Uterus (tissue), 4 donors: ENCODE results near the gene GLS. TPM values are rescaled to one million over a fixed set of nuclear protein-coding genes. Genes with fewer than 3 reads are reported as not detected.

ENCODE experiments used
- DNase-seq, 2 donors: peaks; one replicate each; pipeline ENCODE4 v3.0.0-alpha.2; 2019 to 2020
- H3K27ac ChIP-seq, 2 donors: fragments of 200-600 bp; sonication (generic); 1 replicate in 1 of 2; 2 replicates in 1 of 2; pipeline ENCODE4 v1.5.1; 2016 to 2018
- H3K27me3 ChIP-seq, 2 donors: fragments of 200-600 bp; sonication (generic); one replicate each; pipeline ENCODE4 v1.5.1; 2018 to 2019; ENCODE audit warnings: control low read depth in 1 of 2
- H3K36me3 ChIP-seq, 2 donors: fragments of 200-600 bp; sonication (generic); one replicate each; pipeline ENCODE4 v1.5.1; 2019; ENCODE audit warnings: control low read depth in 1 of 2
- H3K4me1 ChIP-seq, 2 donors: fragments of 200-600 bp; sonication (generic); one replicate each; pipeline ENCODE4 v1.5.1; 2018 to 2019; ENCODE audit warnings: control low read depth in 1 of 2
- H3K4me3 ChIP-seq, 2 donors: fragments of 200-600 bp; sonication (generic); 1 replicate in 1 of 2; 2 replicates in 1 of 2; pipeline ENCODE4 v1.5.1; 2018 to 2019; ENCODE audit warnings: mild to moderate bottlenecking in 1 of 2
- H3K9me3 ChIP-seq, 2 donors: fragments of 200-600 bp; sonication (generic); one replicate each; pipeline ENCODE4 v1.5.1; 2019; ENCODE audit warnings: control low read depth in 1 of 2
- CTCF ChIP-seq, 4 experiments: fragments of 200-600 bp in 2 of 4; fragments of 450-650 bp in 2 of 4; sonication (generic) in 2 of 4; IDR thresholded peaks; one replicate each; pipeline ENCODE4 v1.5.1; 2016 to 2019; ENCODE audit warnings: antibody characterized with exemption in 4 of 4, mild to moderate bottlenecking in 2 of 4, moderate library complexity in 1 of 4
- POLR2A ChIP-seq, 2 donors: fragments of 450-650 bp; IDR thresholded peaks; one replicate each; pipeline ENCODE4 v1.6.1; 2016; ENCODE audit warnings: antibody characterized with exemption in 2 of 2, mild to moderate bottlenecking in 1 of 2, moderate library complexity in 1 of 2
- intact Hi-C: fragments of 100-400 bp; cut with DNase I; formaldehyde crosslinking; loops from one replicate; pipeline ENCODE4 v1.15.1; 2023; ENCODE audit warnings: low total_unique reads
- total RNA-seq, 4 donors: library from RNA; depleted of rRNA in 3 of 4; stranded (reverse); fragments of >200 nt in 3 of 4; gene quantifications; one replicate each; pipeline versions ENCODE4 v1.1.0 to v1.2.4, GENCODE V29; 2014 to 2023
- donor health status: DM: yes; HTN: yes; CAD: no.

The GLS gene
- total RNA-seq, 4 donors from 2014 or later, result 89.7 to 202 (median 156) TPM

- peak in 3 of 4 experiments; percentile 19 to 43 (median 33) for TF ChIP-seq CTCF (IDR thresholded peaks at IDR 0.05)
- no peak for TF ChIP-seq POLR2A (IDR thresholded peaks at IDR 0.05)
- no peak overlapping the region for H3K27ac ChIP-seq
- no peak overlapping the region for H3K4me3 ChIP-seq
- no peaks in the 10 kb centered on the region for H3K9me3 ChIP-seq
- intact Hi-C loops, result no loop called here
- H3K4me1 ChIP-seq, result no peaks in the 10 kb centered on the region
- no peaks in the 10 kb centered on the region for H3K36me3 ChIP-seq
- no peak for DNase-seq
- H3K27me3 ChIP-seq, result no peaks in the 10 kb centered on the region
Measured at GRCh38 chr2:190996338-190996946, 115.8 kb downstream of the GLS start.

- Histone ChIP-seq H3K9me3 (no peaks in the 10 kb centered on the region), H3K27me3 (no peaks in the 10 kb centered on the region), H3K36me3 (no peaks in the 10 kb centered on the region), H3K27ac (no peak overlapping the region), H3K4me3 (no peak overlapping the region), H3K4me1 (no peaks in the 10 kb centered on the region)
- no peak for DNase-seq
- intact Hi-C loops, result no loop called here
- TF ChIP-seq POLR2A (IDR thresholded peaks at IDR 0.05) (no peak), CTCF (IDR thresholded peaks at IDR 0.05) (no peak)
Measured at GRCh38 chr2:190996947-190997346, 116.3 kb downstream of the GLS start.

GRCh38 chr2:190997526-190998113 is 117.0 kb downstream of the GLS start:
- Histone ChIP-seq H3K4me1 (no peaks in the 10 kb centered on the region), H3K27ac (no peak overlapping the region), H3K36me3 (no peaks in the 10 kb centered on the region), H3K27me3 (no peaks in the 10 kb centered on the region), H3K9me3 (no peaks in the 10 kb centered on the region), H3K4me3 (no peak overlapping the region)
- TF ChIP-seq POLR2A (IDR thresholded peaks at IDR 0.05) (no peak), CTCF (IDR thresholded peaks at IDR 0.05) (no peak)
- intact Hi-C loops, result no loop called here
- DNase-seq, result no peak

- intact Hi-C loops, result no loop called here
- Histone ChIP-seq H3K27ac (no peak overlapping the region), H3K9me3 (no peaks in the 10 kb centered on the region), H3K4me3 (no peak overlapping the region), H3K4me1 (no peaks in the 10 kb centered on the region), H3K27me3 (no peaks in the 10 kb centered on the region), H3K36me3 (no peaks in the 10 kb centered on the region)
- DNase-seq, result no peak
- TF ChIP-seq CTCF (IDR thresholded peaks at IDR 0.05) (no peak), POLR2A (IDR thresholded peaks at IDR 0.05) (no peak)
Measured at GRCh38 chr2:190999058-190999457, 118.4 kb downstream of the GLS start.

GRCh38 chr2:190999949-191000665 is 119.5 kb downstream of the GLS start:
- intact Hi-C loops, result no loop called here
- H3K36me3 ChIP-seq, result no peaks in the 10 kb centered on the region

More at GRCh38 chr2:190999949-191000665, 119.5 kb downstream of the GLS start:
- Histone ChIP-seq H3K4me1 (no peaks in the 10 kb centered on the region), H3K9me3 (no peaks in the 10 kb centered on the region), H3K27ac (no peak overlapping the region), H3K27me3 (no peaks in the 10 kb centered on the region), H3K4me3 (no peak overlapping the region)
- TF ChIP-seq CTCF (IDR thresholded peaks at IDR 0.05), result no peak
- TF ChIP-seq POLR2A (IDR thresholded peaks at IDR 0.05), result no peak
- no peak for DNase-seq
